Stimulated activated CD4-positive, alpha-beta T cell treated with anti-CD3 and anti-CD28 coated beads, Interleukin-15, amount 100 ng/mL, for 24 hours (primary cell): ENCODE data around the gene CCT4.
"Not testable (repeated sequence)": the region's sequence is repeated elsewhere in the genome, so short reads cannot be mapped to it uniquely, and the experiment has no call there.

Source experiments
- DNase-seq: peaks from one replicate; pipeline ENCODE4 v3.0.0-alpha.2; 2020

Gene CCT4

DNA sequence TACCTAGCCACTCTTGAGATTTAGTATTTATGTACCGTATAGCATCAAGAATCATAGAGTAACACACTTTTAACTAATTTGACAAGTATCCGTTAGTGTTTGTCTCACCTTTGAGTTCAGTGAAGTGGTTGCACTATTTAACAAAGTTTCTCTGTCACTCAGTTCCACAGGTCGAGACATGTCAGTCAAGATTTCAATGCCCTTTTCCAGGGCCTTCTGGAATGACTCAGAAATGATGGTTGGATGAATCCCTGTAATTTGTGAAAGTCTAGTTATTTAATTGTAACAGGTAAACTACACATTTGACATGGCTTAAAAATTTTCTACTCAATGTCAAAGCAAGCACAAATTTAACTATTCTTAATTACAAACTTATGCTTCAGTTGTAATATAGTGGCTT is 9.7 kb downstream of the CCT4 start:
- DNase-seq, result no peak

DNA sequence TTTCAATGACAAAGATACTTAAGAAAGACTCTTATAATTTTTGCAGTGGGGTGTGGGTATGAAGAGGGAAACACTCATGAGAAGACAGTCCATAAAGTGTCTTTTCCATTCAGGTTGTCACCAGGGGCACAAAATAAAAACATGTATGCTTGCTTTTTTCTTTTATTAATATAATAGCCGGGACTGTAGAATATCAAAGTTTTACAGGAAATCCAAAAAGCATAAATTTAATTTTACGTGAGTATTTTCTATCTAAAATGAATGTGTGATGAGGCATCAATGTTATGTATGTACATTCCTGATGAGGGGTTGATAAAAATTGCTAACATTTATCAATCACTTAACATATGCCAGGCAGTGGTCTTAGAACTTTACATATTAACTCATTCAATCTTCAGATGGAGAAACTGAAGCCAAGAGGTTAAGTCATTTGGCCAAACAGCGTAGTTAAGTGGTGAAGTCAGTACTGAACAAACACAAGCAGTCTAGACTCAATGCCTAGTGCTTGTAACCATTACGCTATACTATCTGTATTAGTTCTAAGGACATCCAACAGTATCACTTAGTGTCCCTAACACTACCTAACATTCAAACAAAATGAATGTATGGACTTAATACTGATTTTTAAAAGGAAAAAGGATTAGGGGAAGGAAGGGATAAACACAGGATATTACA is 10.7 kb downstream of the CCT4 start:
- DNase-seq, result no peak

DNA sequence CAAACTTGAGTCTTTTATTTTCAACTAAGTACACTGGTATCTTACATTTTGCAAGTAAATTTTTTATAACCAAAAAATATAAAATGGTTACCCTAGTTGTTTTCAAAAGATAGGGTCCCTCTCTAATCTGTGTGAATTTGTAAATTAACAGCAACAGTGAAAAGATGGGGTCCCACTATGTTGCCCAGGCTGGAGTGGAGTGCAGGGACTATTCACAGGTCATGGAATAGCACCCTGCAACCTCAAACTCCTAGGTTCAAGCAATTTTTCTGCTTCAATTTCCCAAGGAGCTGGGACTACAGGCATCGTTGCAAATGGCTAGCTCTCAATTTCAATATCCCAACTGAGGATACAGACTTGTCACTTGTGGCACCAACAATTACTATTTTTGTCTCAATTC is 12.1 kb downstream of the CCT4 start:
- DNase-seq, result no peak

DNA sequence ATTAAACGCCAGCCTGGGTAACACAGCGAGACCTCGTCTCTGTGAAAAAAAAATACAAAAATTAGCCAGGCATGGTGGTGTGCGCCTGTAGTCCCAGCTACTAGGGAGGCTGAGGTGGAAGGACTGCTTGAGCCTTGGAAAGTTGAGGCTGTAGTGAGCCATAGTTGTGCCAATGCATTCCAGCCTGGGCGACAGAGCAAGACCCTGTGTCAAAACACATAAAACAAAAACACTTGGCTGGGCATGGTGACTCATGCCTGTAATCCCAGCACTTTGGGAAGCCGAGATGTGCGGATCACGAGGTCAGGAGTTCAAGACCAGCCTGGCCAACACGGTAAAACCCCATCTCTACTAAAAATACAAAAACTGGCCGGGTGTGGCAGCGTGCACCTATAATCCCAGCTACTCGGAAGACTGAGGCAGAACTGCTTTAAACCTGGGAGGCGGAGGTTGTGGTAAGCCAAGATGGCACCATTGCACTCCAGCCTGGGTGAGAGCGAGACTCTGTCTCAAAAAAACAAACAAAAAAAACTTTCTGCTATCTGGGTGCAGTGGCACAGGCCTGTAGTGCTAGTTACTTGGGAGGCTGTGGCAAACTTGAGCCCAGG is 21.9 kb downstream of the CCT4 start:
- not testable (repeated sequence) for DNase-seq

GRCh38 chr2:61862085-61862484 is 26.4 kb downstream of the CCT4 start:
- DNase-seq, result no peak

DNA sequence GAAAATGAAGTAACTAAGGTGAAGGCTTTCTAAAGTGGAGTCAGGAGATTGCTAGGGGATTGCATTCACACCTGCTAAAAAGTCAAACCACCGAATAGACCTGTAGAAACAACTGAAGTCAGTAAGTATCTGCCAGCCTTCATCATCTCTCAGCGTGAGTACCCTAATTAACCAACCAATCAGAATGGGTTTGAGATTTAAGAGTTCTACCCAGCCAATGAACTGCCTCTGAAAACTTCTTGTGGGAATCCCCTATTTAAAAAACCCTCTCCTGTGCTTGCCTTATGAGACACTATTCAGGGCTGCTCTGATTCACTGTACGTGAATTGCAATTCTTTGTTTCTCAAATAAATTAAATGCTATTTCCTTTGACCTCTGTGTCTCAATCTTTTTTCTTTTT is 31.2 kb downstream of the CCT4 start:
- DNase-seq, result no peak

DNA sequence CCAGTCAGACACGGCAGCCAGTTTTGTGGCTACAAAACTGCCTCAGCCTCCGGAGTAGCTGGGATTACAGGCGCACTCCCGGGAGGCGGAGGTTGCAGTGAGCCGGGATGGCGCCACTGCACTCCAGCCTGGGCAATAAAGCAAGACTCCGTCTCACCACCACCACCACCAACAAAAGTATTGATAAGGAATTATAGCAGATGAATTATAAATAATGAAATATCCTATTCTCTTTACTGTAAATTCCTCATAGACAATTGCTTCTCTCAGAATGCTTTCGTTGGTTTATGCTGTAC is 33.2 kb downstream of the CCT4 start:
- no peak for DNase-seq

DNA sequence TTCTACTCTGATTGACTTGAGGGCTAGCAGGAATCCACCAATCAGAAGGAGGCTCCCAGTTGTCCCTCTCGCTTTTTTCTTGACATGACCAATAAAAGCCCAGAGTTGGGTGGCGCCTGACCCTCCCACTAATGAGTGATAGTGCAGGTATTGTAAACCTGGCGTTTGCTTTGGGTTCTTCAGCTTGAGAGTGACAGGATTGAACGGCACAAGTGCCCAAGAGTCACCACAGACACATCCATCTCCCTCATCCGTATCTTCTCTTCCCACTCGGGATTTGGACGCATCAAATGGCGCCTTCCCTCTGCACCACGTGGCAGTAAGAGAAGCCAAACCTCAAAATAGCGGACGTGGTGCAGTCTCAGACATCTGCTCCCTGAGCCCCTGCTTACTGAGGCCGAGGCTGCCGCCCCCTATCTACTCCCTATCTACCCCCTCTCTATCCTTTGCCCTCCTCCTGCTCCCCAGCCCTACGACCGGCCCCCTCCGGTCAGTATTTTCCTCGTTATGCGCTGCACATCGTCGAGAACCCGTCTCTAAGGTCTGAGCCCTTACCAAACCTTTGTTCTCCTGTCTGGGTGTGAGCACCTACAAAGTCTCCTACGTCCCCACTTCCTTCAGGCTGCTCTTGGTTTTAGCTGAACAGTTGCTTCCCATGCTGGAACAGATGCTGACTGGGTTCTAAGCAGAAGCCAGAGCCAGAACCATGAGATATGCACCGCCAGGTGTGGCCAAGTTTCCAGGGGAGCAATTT is 33.7 kb downstream of the CCT4 start:
- DNase-seq, result peak; percentile 91

- DNase-seq, result peak; percentile 89
These were observed 34.5 kb downstream of the CCT4 start, which contains the start of gene FAM161A for GRCh38 chr2:61853847-61854563. Gene FAM161A, minus strand, starts transcription at chr2:61854060. Its CDS starts 19 bp downstream, at chr2:61854041.

- DNase-seq, result peak; percentile 75
These were observed 35.2 kb downstream of the CCT4 start for GRCh38 chr2:61853086-61853846.

- not testable (repeated sequence) for DNase-seq
These were observed 37.2 kb downstream of the CCT4 start for GRCh38 chr2:61851270-61851669.

GRCh38 chr2:61845320-61845719 is 43.1 kb downstream of the CCT4 start:
- DNase-seq, result no peak

DNA sequence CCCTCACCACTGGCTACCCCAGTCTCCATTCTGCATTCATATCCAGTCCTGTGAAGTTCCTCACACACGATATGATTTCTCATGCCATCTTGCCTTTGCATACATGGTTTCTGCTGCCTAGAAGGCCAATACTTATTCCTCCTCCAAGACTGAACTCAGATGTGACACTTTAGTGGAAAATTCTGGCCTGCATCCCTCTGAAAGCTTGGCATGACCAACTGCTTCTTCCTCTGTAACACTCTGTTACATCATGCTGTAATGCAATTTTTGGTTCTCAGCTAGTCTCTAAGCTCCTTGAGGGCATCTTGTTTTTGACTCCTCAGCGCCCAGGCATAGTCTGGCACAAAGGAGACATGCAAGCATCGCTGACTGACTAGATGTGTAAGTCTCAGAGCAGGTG is 47.2 kb downstream of the CCT4 start:
- DNase-seq, result no peak

DNA sequence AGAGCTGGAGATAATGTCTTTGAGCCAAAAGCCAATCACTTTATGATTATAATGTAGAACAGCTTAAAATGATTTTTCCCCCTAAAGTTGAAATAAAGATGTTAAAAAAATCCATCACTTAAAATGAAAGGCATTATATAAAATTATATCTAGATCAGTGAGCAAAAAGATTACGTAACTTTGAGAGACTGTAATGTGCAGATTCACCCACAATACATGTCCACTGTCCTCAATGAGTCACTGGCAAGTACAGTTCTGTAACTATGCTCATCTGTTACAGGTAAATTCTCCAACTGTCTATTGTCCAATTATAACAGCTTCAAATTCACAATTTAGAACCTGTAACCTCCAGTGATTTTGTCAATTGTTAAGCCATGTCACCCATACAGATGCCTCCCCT is 53.6 kb downstream of the CCT4 start:
- DNase-seq, result no peak

DNA sequence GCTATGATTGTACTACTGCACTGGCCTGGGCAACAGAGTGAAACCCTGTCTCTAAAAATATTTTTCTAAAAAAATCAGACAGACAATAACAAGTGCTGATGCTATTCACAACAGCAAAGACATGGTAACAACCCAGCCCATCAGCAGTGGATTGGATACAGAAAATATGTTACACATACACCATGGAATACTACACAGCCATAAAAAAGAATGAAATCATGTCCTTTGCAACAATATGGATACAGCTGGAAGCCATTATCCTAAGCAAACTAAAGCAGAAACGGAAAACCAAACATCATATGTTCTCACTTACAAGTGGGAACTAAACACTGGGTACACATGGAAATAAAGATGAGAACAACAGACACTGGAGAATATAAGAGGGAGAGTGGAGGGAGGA is 54.5 kb downstream of the CCT4 start:
- no peak for DNase-seq

DNA sequence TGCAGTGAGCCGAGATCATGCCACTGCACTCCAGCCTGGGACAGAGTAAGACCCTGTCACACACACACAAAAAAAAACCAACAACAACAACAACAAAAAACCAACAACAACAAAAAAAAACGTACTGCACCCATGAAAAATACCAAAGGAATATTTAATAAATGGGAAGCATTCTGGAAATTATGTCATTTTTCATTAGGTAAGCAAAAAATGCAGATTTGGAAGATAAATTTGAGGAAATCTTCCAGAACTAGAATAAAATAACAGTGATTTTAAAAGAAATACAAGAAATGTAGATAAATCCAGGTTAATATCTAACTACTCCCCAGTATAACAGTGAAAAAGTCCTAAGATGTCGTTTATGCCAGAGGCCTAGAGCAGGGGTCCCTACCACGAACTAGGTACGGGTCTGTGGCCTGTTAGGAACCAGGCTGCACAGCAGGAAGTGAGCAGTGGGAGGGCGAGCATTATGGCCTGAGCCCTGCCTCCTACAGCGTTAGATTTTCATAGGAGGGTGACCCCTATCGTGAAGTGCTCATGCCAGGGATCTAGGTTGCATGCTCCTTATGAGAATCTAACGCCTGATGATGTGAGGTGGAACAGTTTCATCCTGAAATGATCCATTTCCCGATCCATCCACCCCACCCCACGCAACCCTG is 56.1 kb downstream of the CCT4 start:
- no peak for DNase-seq

GRCh38 chr2:61822255-61822654 is 66.2 kb downstream of the CCT4 start:
- no peak for DNase-seq
